H1 (cell line): Measurements from ENCODE around the gene MACC1. TPM values are rescaled to one million over a fixed set of nuclear protein-coding genes. Genes with fewer than 3 reads are reported as not detected.

Experiments
- KDM4A ChIP-seq: IDR thresholded peaks from one replicate; pipeline ENCODE4 v1.7.1; 2012; ENCODE audit warnings: low read depth, mild to moderate bottlenecking, moderate library complexity, low read length, inconsistent platforms; ENCODE audit not compliant: severe bottlenecking
- polyA plus RNA-seq, 7 experiments: library from polyadenylated mRNA; depleted of rRNA in 3 of 7; stranded (reverse) in 5 of 7; unstranded in 2 of 7; fragments of >200 nt in 5 of 7; fragments of 200-250 nt in 2 of 7; gene quantifications; 1 replicate in 5 of 7; 2 replicates in 1 of 7; 4 replicates in 1 of 7; pipeline versions ENCODE4 v1.2.1 to v1.2.3, GENCODE V29; 2011 to 2013; ENCODE audit warnings: missing spikeins in 2 of 7, mixed read lengths in 2 of 7
- total RNA-seq: library from RNA; stranded (reverse); fragmentation: NEBNext Ultra II Directional; extraction: Animal tissue kit (Norgen Biotek cat#: 25700); gene quantifications from 2 replicates; pipeline ENCODE4 v1.2.1, GENCODE V29; 2021

The MACC1 gene
- total and polyA plus RNA-seq, 2 of the 8 experiments (the other 6 are each of a cell fraction or from before 2014, with no cell fraction given), result 2.0 to 17.2 TPM

- no peak for TF ChIP-seq KDM4A
- TF ChIP-seq, all 59 proteins: peak for 0
Observed at GRCh38 chr7:20227291-20227795, 10.2 kb upstream of the MACC1 start (continued).
